GM12878 (cell line): Measurements from ENCODE around the gene AMOTL1. TPM values are rescaled to one million over a fixed set of nuclear protein-coding genes. Genes with fewer than 3 reads are reported as not detected.
"Not testable (repeated sequence)": the region's sequence is repeated elsewhere in the genome, so short reads cannot be mapped to it uniquely, and the experiment has no call there.

Source experiments
- ATAC-seq: fragments of 200-7000 bp; cut with Tn5 transposase; 3 replicates; pipeline ENCODE4 v1.9.1; 2020; ENCODE audit warnings: mild to moderate bottlenecking, moderate library complexity
- BruUV-seq: library from RNA; stranded (reverse); fragments of 400-500 nt; replicated peaks from 2 replicates; lab custom pipeline; 2021; lab: Mats Ljungman, UMichigan
- CTCF ChIA-PET: fragments of 300-600 bp; sonication (Branson Sonifier 250); formaldehyde crosslinking; extraction: SDS; loops from one replicate; lab custom pipeline; 2021; ENCODE audit warnings: inconsistent platforms; lab: Yijun Ruan, JAX
- POLR2A ChIA-PET: fragments of 350-600 bp; formaldehyde crosslinking; extraction: SDS; loops from one replicate; lab custom pipeline; 2021; ENCODE audit warnings: inconsistent platforms; lab: Charles Lee
- RAD21 ChIA-PET: fragments of 300-600 bp; sonication (Branson Sonifier 250); formaldehyde crosslinking; loops from one replicate; lab custom pipeline; 2023; ENCODE audit warnings: antibody characterized with exemption; ENCODE audit not compliant: unreplicated experiment; lab: Charles Lee
- SMC1A ChIA-PET: fragments of 300-600 bp; sonication (Branson Sonifier 250); formaldehyde crosslinking; loops from one replicate; lab custom pipeline; 2023; ENCODE audit not compliant: unreplicated experiment, uncharacterized antibody; lab: Charles Lee
- DNase-seq: peaks from one replicate; pipeline ENCODE4 v3.0.0-alpha.2; 2011; ENCODE audit warnings: low read depth, low spot score
- FAIRE-seq: peaks from 3 replicates; lab custom pipeline; 2011; peaks lifted over from hg19 to GRCh38; lab: Jason Lieb, UNC
- H2AFZ ChIP-seq: 2 replicates; pipeline ENCODE4 v1.6.0; 2011; ENCODE audit warnings: low read depth, low read length, control low read depth; ENCODE audit not compliant: control insufficient read depth
- H3K27ac ChIP-seq: 2 replicates; pipeline ENCODE4 v1.5.1; 2011; ENCODE audit warnings: control low read depth; ENCODE audit not compliant: control insufficient read depth, insufficient read depth
- H3K27me3 ChIP-seq, 2 experiments: replicated peaks in 1 of 2; 2 replicates each; pipeline versions ENCODE4 v1.6.0 to v1.6.1; 2011; ENCODE audit warnings: low read length in 1 of 2; ENCODE audit not compliant: control insufficient read depth in 2 of 2, insufficient read depth in 2 of 2
- H3K36me3 ChIP-seq, 2 experiments: 2 replicates each; pipeline ENCODE4 v1.5.1; 2011; ENCODE audit warnings: low read length in 1 of 2; ENCODE audit not compliant: control insufficient read depth in 2 of 2, insufficient read depth in 2 of 2
- H3K4me1 ChIP-seq: 2 replicates; pipeline ENCODE4 v1.6.1; 2011; ENCODE audit warnings: mild to moderate bottlenecking, low read length, moderate library complexity, mixed read lengths; ENCODE audit not compliant: control insufficient read depth, insufficient read depth
- H3K4me2 ChIP-seq: 2 replicates; pipeline ENCODE4 v1.6.0; 2011; ENCODE audit warnings: control low read depth; ENCODE audit not compliant: control insufficient read depth, insufficient read depth
- H3K4me3 ChIP-seq: fragments of 200-600 bp; sonication (generic); 2 replicates; pipeline ENCODE4 v1.5.1; 2016
- H3K79me2 ChIP-seq: 2 replicates; pipeline ENCODE4 v1.6.0; 2011; ENCODE audit warnings: low read length; ENCODE audit not compliant: control insufficient read depth, insufficient read depth
- H3K9ac ChIP-seq: 2 replicates; pipeline ENCODE4 v1.8.0; 2011; ENCODE audit warnings: low read length, control low read depth, mixed read lengths; ENCODE audit not compliant: control insufficient read depth, insufficient read depth
- H3K9me3 ChIP-seq: replicated peaks from 3 replicates; pipeline ENCODE4 v1.5.1; 2011; ENCODE audit warnings: mild to moderate bottlenecking, low read length; ENCODE audit not compliant: control insufficient read depth, insufficient read depth
- H4K20me1 ChIP-seq: 2 replicates; pipeline ENCODE4 v1.6.0; 2011; ENCODE audit not compliant: control insufficient read depth, insufficient read depth
- CUX1 ChIP-seq: IDR thresholded peaks from 2 replicates; pipeline ENCODE4 v1.6.1; 2012; ENCODE audit warnings: improper control_type of control experiment, low read depth, low read length; ENCODE audit not compliant: insufficient replicate concordance
- KDM1A ChIP-seq: fragments of 200-600 bp; sonication (generic); IDR thresholded peaks from 2 replicates; pipeline ENCODE4 v1.6.1; 2016; ENCODE audit warnings: borderline replicate concordance
- MTA2 ChIP-seq: fragments of 450-650 bp; IDR thresholded peaks from 2 replicates; pipeline ENCODE4 v1.6.1; 2016; ENCODE audit warnings: low read depth, mild to moderate bottlenecking, moderate library complexity
- NFXL1 ChIP-seq: fragments of 450-650 bp; IDR thresholded peaks from 2 replicates; pipeline ENCODE4 v1.6.1; 2017; ENCODE audit warnings: antibody characterized with exemption, mild to moderate bottlenecking, borderline replicate concordance
- SMARCA5 ChIP-seq: fragments of 450-650 bp; IDR thresholded peaks from 2 replicates; pipeline ENCODE4 v1.6.1; 2017; ENCODE audit warnings: mild to moderate bottlenecking
- ZBED1 ChIP-seq: IDR thresholded peaks from 2 replicates; pipeline ENCODE4 v1.6.1; 2016; ENCODE audit warnings: borderline replicate concordance
- ZNF207 ChIP-seq: fragments of 450-650 bp; IDR thresholded peaks from 2 replicates; pipeline ENCODE4 v1.6.1; 2014; ENCODE audit warnings: antibody characterized with exemption, mild to moderate bottlenecking, borderline replicate concordance
- ZNF24 ChIP-seq: fragments of 450-650 bp; IDR thresholded peaks from 2 replicates; pipeline ENCODE4 v1.6.1; 2017; ENCODE audit warnings: antibody characterized with exemption, mild to moderate bottlenecking
- WGBS: methylation state at CpG from one replicate; pipeline ENCODE4 v1.1.6; 2016; ENCODE audit warnings: low lambda C conversion rate; ENCODE audit not compliant: insufficient replicate concordance, insufficient coverage; ENCODE audit errors: missing lambda C conversion rate; 5-methylcytosine and 5-hydroxymethylcytosine counted together
- in situ Hi-C: fragments of 300-500 bp; cut with MboI; formaldehyde crosslinking; loops from 9 replicates; pipeline ENCODE4 v1.14.3; 2018; ENCODE audit warnings: mixed read lengths
- intact Hi-C: fragments of 100-400 bp; cut with micrococcal nuclease; formaldehyde crosslinking; loops from one replicate; pipeline ENCODE4 v1.14.2; 2022; ENCODE audit not compliant: unreplicated experiment
- polyA plus RNA-seq, 11 experiments: library from polyadenylated mRNA; depleted of rRNA in 4 of 11; unstranded in 6 of 11; stranded (reverse) in 5 of 11; fragments of >200 nt; fragmentation: Nextera tagmentation in 4 of 11; fragmentation: Illumina TruSeq in 1 of 11; extraction: Ambion mirVana in 4 of 11; extraction: Trizol in 1 of 11; gene quantifications; 1 replicate in 1 of 11; 2 replicates in 10 of 11; pipeline versions ENCODE4 v1.2.1 to v1.2.3, GENCODE V29; 2011 to 2016; ENCODE audit warnings: inconsistent platforms in 2 of 11, missing spikeins in 2 of 11, low read depth in 1 of 11
- total RNA-seq, 4 experiments: library from RNA; depleted of rRNA in 3 of 4; stranded (reverse); fragments of >200 nt in 3 of 4; fragmentation: Illumina TruSeq in 1 of 4; extraction: Trizol in 1 of 4; gene quantifications; 2 replicates each; pipeline versions ENCODE4 v1.2.1 to v1.2.3, GENCODE V29; 2013 to 2021

The AMOTL1 gene
- total and polyA plus RNA-seq, 10 of the 15 experiments (the other 5 are each of a cell fraction or from before 2014, with no cell fraction given), result under 0.01 to 0.41 (median 0.01) TPM; not detected in 7

GRCh38 chr11:94851864-94852636 lies 83.9 kb downstream of the AMOTL1 start:
- in situ Hi-C loops, result no loop called here

GRCh38 chr11:94853288-94853687 lies 85.1 kb downstream of the AMOTL1 start:
- H3K9ac ChIP-seq, RAD21 ChIA-PET, H3K4me3 ChIP-seq, FAIRE-seq, POLR2A ChIA-PET, H3K36me3 ChIP-seq, H3K27me3 ChIP-seq, H2AFZ ChIP-seq, H3K4me2 ChIP-seq, BruUV-seq, intact Hi-C loops, H4K20me1 ChIP-seq, H3K9me3 ChIP-seq, DNase-seq, ATAC-seq, H3K27ac ChIP-seq, H3K79me2 ChIP-seq, SMC1A ChIA-PET, H3K4me1 ChIP-seq, in situ Hi-C loops: not testable (repeated sequence)
- WGBS, result 1% methylated on average over 4 of the region's 4 CpGs
- CTCF ChIA-PET, result interaction anchor here (1.0 kb wide), 1 partner anchor 45 kb away, joined by 4 read pairs; no protein-coding TSS in a partner anchor

More at GRCh38 chr11:94851864-94852636, 83.9 kb downstream of the AMOTL1 start:
- ChIA-PET POLR2A (no interaction called here), CTCF (no interaction called here), SMC1A (no interaction called here), RAD21 (no interaction called here)
- Histone ChIP-seq H3K4me2 (no peak overlapping the region), H3K9ac (no peak overlapping the region), H3K36me3 (no peaks in the 10 kb centered on the region), H3K27me3 (no peaks in the 10 kb centered on the region), H3K9me3 (no peaks in the 10 kb centered on the region), H3K27ac (no peak overlapping the region), H4K20me1 (no peaks in the 10 kb centered on the region), H3K4me3 (no peak overlapping the region), H3K4me1 (no peaks in the 10 kb centered on the region), H3K79me2 (no peaks in the 10 kb centered on the region), H2AFZ (no peak overlapping the region)
- TF ChIP-seq KDM1A (no peak), ZNF207 (no peak), MTA2 (no peak), ZNF24 (no peak), ZBED1 (no peak), SMARCA5 (no peak), CUX1 (no peak), NFXL1 (no peak)
- no TSS peak for BruUV-seq
- no peak for FAIRE-seq
- no peak for DNase-seq
- intact Hi-C loops, result no loop called here
- WGBS, result 33% methylated on average over 3 of the region's 3 CpGs
- no peak for ATAC-seq
